ENCODE measurements around the gene ACBD6.
"Not testable (repeated sequence)": the region's sequence is repeated elsewhere in the genome, so short reads cannot be mapped to it uniquely, and the experiment has no call there.

The ACBD6 gene

GRCh38 chr1:180489313-180489712 lies 13.1 kb downstream of the ACBD6 start:
- Histone ChIP-seq H3K36me3 (ENCODE audit: control insufficient read depth, insufficient read depth, low read length) (peaks cover 15% of the 10 kb centered on the region; the same call in 1 of the 2 replicates), H3K9ac (ENCODE audit: low read length) (no peak overlapping the region), H3K27ac (ENCODE audit: low read depth, low read length) (no peak overlapping the region), H3K27me3 (ENCODE audit: control insufficient read depth, insufficient read depth, low read length) (no peaks in the 10 kb centered on the region), H3K4me3 (ENCODE audit: low read depth, low read length) (no peak overlapping the region), H3K4me1 (ENCODE audit: control insufficient read depth, insufficient read depth, low read length) (peaks cover 12% of the 10 kb centered on the region; the same call in 1 of the 2 replicates), H3K9me3 (ENCODE audit: control insufficient read depth, insufficient read depth, low read depth, low read length) (no peaks in the 10 kb centered on the region)

GRCh38 chr1:180488661-180489060 lies 13.7 kb downstream of the ACBD6 start:
- Histone ChIP-seq H3K4me1 (ENCODE audit: control insufficient read depth, insufficient read depth, low read length) (peaks cover 12% of the 10 kb centered on the region; the same call in 1 of the 2 replicates), H3K9ac (ENCODE audit: low read length) (no peak overlapping the region), H3K4me3 (ENCODE audit: low read depth, low read length) (no peak overlapping the region), H3K27me3 (ENCODE audit: control insufficient read depth, insufficient read depth, low read length) (no peaks in the 10 kb centered on the region), H3K27ac (ENCODE audit: low read depth, low read length) (no peak overlapping the region), H3K9me3 (ENCODE audit: control insufficient read depth, insufficient read depth, low read depth, low read length) (no peaks in the 10 kb centered on the region), H3K36me3 (ENCODE audit: control insufficient read depth, insufficient read depth, low read length) (peaks cover 13% of the 10 kb centered on the region; the same call in 1 of the 2 replicates)

GRCh38 chr1:180486092-180486491 lies 16.3 kb downstream of the ACBD6 start:
- Histone ChIP-seq H3K4me1 (ENCODE audit: control insufficient read depth, insufficient read depth, low read length) (peaks cover 12% of the 10 kb centered on the region; the same call in 1 of the 2 replicates), H3K9ac (ENCODE audit: low read length) (no peak overlapping the region), H3K4me3 (ENCODE audit: low read depth, low read length) (no peak overlapping the region), H3K27me3 (ENCODE audit: control insufficient read depth, insufficient read depth, low read length) (no peaks in the 10 kb centered on the region), H3K9me3 (ENCODE audit: control insufficient read depth, insufficient read depth, low read depth, low read length) (no peaks in the 10 kb centered on the region), H3K36me3 (ENCODE audit: control insufficient read depth, insufficient read depth, low read length) (peaks cover 10% of the 10 kb centered on the region; the same call in 1 of the 2 replicates), H3K27ac (ENCODE audit: low read depth, low read length) (no peak overlapping the region)

- Histone ChIP-seq H3K9ac (ENCODE audit: low read length) (no peak overlapping the region), H3K27me3 (ENCODE audit: control insufficient read depth, insufficient read depth, low read length) (no peaks in the 10 kb centered on the region), H3K36me3 (ENCODE audit: control insufficient read depth, insufficient read depth, low read length) (peaks cover 7% of the 10 kb centered on the region; the same call in 1 of the 2 replicates), H3K4me3 (ENCODE audit: low read depth, low read length) (no peak overlapping the region), H3K27ac (ENCODE audit: low read depth, low read length) (no peak overlapping the region), H3K4me1 (ENCODE audit: control insufficient read depth, insufficient read depth, low read length) (peaks cover 12% of the 10 kb centered on the region; the same call in 1 of the 2 replicates), H3K9me3 (ENCODE audit: control insufficient read depth, insufficient read depth, low read depth, low read length) (no peaks in the 10 kb centered on the region)
Measured at GRCh38 chr1:180484490-180484889, 17.9 kb downstream of the ACBD6 start.

GRCh38 chr1:180482425-180483275 lies 19.7 kb downstream of the ACBD6 start:
- no peaks in the 10 kb centered on the region for H3K27me3 ChIP-seq (ENCODE audit: control insufficient read depth, insufficient read depth, low read length)
- peaks cover 12% of the 10 kb centered on the region; the same call in 1 of the 2 replicates for H3K36me3 ChIP-seq (ENCODE audit: control insufficient read depth, insufficient read depth, low read length)
- H3K9me3 ChIP-seq (ENCODE audit: control insufficient read depth, insufficient read depth, low read depth, low read length): no peaks in the 10 kb centered on the region
- peaks cover 12% of the 10 kb centered on the region; the same call in 1 of the 2 replicates for H3K4me1 ChIP-seq (ENCODE audit: control insufficient read depth, insufficient read depth, low read length)
- no peak overlapping the region for H3K9ac ChIP-seq (ENCODE audit: low read length)
- no peak overlapping the region for H3K27ac ChIP-seq (ENCODE audit: low read depth, low read length)
- no peak overlapping the region for H3K4me3 ChIP-seq (ENCODE audit: low read depth, low read length)

GRCh38 chr1:180470031-180470430 lies 32.3 kb downstream of the ACBD6 start:
- H3K27me3 ChIP-seq (ENCODE audit: control insufficient read depth, insufficient read depth, low read length): no peaks in the 10 kb centered on the region
- no peak overlapping the region for H3K4me3 ChIP-seq (ENCODE audit: low read depth, low read length)
- H3K4me1 ChIP-seq (ENCODE audit: control insufficient read depth, insufficient read depth, low read length): no peaks in the 10 kb centered on the region
- 0 out of 2 replicates have a peak, but pooled peaks cover 3% of the 10 kb centered on the region for H3K9me3 ChIP-seq (ENCODE audit: control insufficient read depth, insufficient read depth, low read depth, low read length)
- H3K36me3 ChIP-seq (ENCODE audit: control insufficient read depth, insufficient read depth, low read length): no peaks in the 10 kb centered on the region
- no peak overlapping the region for H3K27ac ChIP-seq (ENCODE audit: low read depth, low read length)
- H3K9ac ChIP-seq (ENCODE audit: low read length): no peak overlapping the region

- Histone ChIP-seq H3K4me1 (ENCODE audit: control insufficient read depth, insufficient read depth, low read length) (no peaks in the 10 kb centered on the region), H3K27ac (ENCODE audit: low read depth, low read length) (no peak overlapping the region), H3K9ac (ENCODE audit: low read length) (no peak overlapping the region), H3K27me3 (ENCODE audit: control insufficient read depth, insufficient read depth, low read length) (no peaks in the 10 kb centered on the region), H3K9me3 (ENCODE audit: control insufficient read depth, insufficient read depth, low read depth, low read length) (peaks cover 5% of the 10 kb centered on the region; the same call in 1 of the 2 replicates), H3K4me3 (ENCODE audit: low read depth, low read length) (no peak overlapping the region), H3K36me3 (ENCODE audit: control insufficient read depth, insufficient read depth, low read length) (no peaks in the 10 kb centered on the region)
Measured at GRCh38 chr1:180468311-180468710, 34.1 kb downstream of the ACBD6 start.

GRCh38 chr1:180462102-180462501 lies 40.3 kb downstream of the ACBD6 start:
- Histone ChIP-seq H3K9me3 (ENCODE audit: control insufficient read depth, insufficient read depth, low read depth, low read length) (peaks cover 14% of the 10 kb centered on the region; the same call in 1 of the 2 replicates), H3K36me3 (ENCODE audit: control insufficient read depth, insufficient read depth, low read length) (0 out of 2 replicates have a peak, but pooled peaks cover 2% of the 10 kb centered on the region), H3K4me1 (ENCODE audit: control insufficient read depth, insufficient read depth, low read length) (no peaks in the 10 kb centered on the region), H3K27me3 (ENCODE audit: control insufficient read depth, insufficient read depth, low read length) (no peaks in the 10 kb centered on the region), H3K27ac (ENCODE audit: low read depth, low read length) (no peak overlapping the region), H3K9ac (ENCODE audit: low read length) (no peak overlapping the region), H3K4me3 (ENCODE audit: low read depth, low read length) (no peak overlapping the region)

GRCh38 chr1:180461682-180462081 lies 40.7 kb downstream of the ACBD6 start:
- H3K9ac ChIP-seq (ENCODE audit: low read length); H3K36me3 ChIP-seq (ENCODE audit: control insufficient read depth, insufficient read depth, low read length); H3K4me3 ChIP-seq (ENCODE audit: low read depth, low read length); H3K27ac ChIP-seq (ENCODE audit: low read depth, low read length); H3K27me3 ChIP-seq (ENCODE audit: control insufficient read depth, insufficient read depth, low read length); H3K4me1 ChIP-seq (ENCODE audit: control insufficient read depth, insufficient read depth, low read length): not testable (repeated sequence)
- H3K9me3 ChIP-seq (ENCODE audit: control insufficient read depth, insufficient read depth, low read depth, low read length): peaks cover 14% of the 10 kb centered on the region; the same call in 1 of the 2 replicates

- no peak overlapping the region for H3K4me3 ChIP-seq (ENCODE audit: low read depth, low read length)
- no peaks in the 10 kb centered on the region for H3K27me3 ChIP-seq (ENCODE audit: control insufficient read depth, insufficient read depth, low read length)
- H3K36me3 ChIP-seq (ENCODE audit: control insufficient read depth, insufficient read depth, low read length): 0 out of 2 replicates have a peak, but pooled peaks cover 2% of the 10 kb centered on the region
- H3K9me3 ChIP-seq (ENCODE audit: control insufficient read depth, insufficient read depth, low read depth, low read length): peaks cover 10% of the 10 kb centered on the region; the same call in 1 of the 2 replicates
- no peak overlapping the region for H3K9ac ChIP-seq (ENCODE audit: low read length)
- H3K4me1 ChIP-seq (ENCODE audit: control insufficient read depth, insufficient read depth, low read length): no peaks in the 10 kb centered on the region
- H3K27ac ChIP-seq (ENCODE audit: low read depth, low read length): no peak overlapping the region
Measured at GRCh38 chr1:180458807-180459206, 43.6 kb downstream of the ACBD6 start.

- Histone ChIP-seq H3K27ac (ENCODE audit: low read depth, low read length) (no peak overlapping the region), H3K27me3 (ENCODE audit: control insufficient read depth, insufficient read depth, low read length) (no peaks in the 10 kb centered on the region), H3K36me3 (ENCODE audit: control insufficient read depth, insufficient read depth, low read length) (peaks cover 6% of the 10 kb centered on the region; the same call in 1 of the 2 replicates), H3K9me3 (ENCODE audit: control insufficient read depth, insufficient read depth, low read depth, low read length) (peaks cover 3% of the 10 kb centered on the region; the same call in 1 of the 2 replicates), H3K4me3 (ENCODE audit: low read depth, low read length) (no peak overlapping the region), H3K9ac (ENCODE audit: low read length) (no peak overlapping the region), H3K4me1 (ENCODE audit: control insufficient read depth, insufficient read depth, low read length) (no peaks in the 10 kb centered on the region)
Measured at GRCh38 chr1:180456191-180456590, 46.2 kb downstream of the ACBD6 start.

Data from HUES6 (cell line).